ENCODE measurements around the gene REG4.
"Not testable (repeated sequence)": the region's sequence is repeated elsewhere in the genome, so short reads cannot be mapped to it uniquely, and the experiment has no call there.

The REG4 gene

DNA sequence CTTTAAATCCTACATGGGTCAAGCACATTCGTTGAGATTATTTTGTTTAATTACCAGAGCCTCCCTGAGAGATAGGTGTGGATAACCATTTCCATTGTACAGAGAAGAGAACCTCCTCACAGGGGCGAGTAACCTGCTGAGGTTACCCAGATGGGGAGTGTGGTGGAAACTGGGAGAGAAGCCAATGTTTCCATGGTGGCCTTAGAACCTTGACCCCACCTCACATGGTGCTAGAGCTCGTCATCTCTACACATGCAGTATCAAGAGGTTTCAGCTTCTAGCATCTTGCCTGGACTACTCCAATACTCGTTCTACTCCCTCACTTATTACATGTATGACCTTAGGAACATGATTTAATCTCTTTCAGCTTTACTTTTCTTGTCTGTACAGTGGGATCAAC is 4.8 kb downstream of the REG4 start:
- DNase-seq (ENCODE audit: low read depth): no peak

GRCh38 chr1:119805746-119806145 is 5.5 kb downstream of the REG4 start:
- no peak for DNase-seq (ENCODE audit: low read depth)

- DNase-seq (ENCODE audit: low read depth): no peak
Measured at GRCh38 chr1:119805247-119805646, 6.0 kb downstream of the REG4 start.

DNA sequence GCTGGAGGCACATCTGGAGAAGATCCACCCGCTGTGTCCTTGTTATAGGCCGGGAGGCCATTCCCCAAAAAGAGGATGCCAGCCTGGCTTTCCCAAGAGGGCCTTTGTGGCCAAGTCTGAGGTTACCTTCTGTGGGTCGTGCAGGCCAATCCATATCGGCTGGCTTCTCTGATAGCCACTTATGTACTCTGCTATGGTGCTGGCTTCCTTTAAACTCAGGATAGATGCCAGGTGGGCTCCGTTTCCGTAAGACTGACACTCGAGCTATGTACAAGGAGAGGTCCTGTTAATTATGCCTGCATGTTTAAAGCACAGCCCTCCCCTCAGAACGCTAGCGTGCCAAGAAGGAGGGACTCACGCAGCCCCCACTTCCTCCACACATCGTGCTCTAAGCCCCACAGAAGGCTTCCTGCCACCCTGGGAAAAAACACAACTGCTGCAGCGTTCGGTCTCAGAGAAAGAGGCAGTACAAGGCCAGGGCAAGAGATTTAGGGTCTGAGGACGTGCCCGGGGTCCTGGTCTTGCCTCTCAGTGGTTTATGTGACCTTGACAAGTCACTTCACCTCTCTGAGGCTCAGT is 11.6 kb downstream of the REG4 start:
- no peak for DNase-seq (ENCODE audit: low read depth)

DNA sequence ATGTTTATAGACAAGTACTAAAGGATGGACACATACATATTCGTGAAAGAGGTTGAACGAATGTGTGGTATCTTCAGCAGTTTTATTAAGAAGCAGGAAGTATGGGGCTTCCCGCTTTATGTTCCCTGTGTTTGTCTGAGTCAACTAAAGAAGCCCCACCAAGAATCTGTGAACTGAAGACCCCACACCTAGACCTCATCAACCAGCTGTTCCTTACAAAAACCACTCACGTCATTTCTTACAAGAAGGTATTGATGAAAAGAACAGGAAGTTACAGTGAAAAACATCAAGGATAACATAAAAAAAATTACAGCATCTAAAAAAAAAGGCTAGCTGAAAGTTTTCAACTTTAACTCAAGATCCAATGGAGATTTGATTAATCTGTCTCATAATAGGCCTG is 12.3 kb downstream of the REG4 start:
- no peak for DNase-seq (ENCODE audit: low read depth)

- DNase-seq (ENCODE audit: low read depth): no peak
Measured at GRCh38 chr1:119797606-119798005, 13.7 kb downstream of the REG4 start.

- DNase-seq (ENCODE audit: low read depth): no peak
Measured at GRCh38 chr1:119797162-119797561, 14.1 kb downstream of the REG4 start.

- DNase-seq (ENCODE audit: low read depth): no peak
Measured at GRCh38 chr1:119795261-119796200, 15.7 kb downstream of the REG4 start.

DNA sequence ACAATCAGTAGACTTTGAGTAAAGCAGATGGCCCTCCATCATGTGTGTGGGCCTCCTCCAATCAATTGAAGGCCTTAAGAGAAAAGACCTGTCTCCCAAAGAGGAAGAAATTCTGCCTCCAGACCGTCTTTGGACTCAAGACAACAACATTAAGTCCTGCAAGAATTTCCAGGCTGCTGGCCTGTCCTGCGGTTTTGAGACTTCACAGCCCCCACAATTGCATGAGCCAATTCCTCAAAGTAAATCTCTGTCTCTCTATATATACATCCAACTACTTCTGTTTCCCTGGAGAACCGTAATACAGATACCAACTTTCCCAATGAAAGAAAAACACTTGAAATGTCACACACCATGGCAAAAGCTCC is 16.4 kb downstream of the REG4 start:
- no peak for DNase-seq (ENCODE audit: low read depth)

DNA sequence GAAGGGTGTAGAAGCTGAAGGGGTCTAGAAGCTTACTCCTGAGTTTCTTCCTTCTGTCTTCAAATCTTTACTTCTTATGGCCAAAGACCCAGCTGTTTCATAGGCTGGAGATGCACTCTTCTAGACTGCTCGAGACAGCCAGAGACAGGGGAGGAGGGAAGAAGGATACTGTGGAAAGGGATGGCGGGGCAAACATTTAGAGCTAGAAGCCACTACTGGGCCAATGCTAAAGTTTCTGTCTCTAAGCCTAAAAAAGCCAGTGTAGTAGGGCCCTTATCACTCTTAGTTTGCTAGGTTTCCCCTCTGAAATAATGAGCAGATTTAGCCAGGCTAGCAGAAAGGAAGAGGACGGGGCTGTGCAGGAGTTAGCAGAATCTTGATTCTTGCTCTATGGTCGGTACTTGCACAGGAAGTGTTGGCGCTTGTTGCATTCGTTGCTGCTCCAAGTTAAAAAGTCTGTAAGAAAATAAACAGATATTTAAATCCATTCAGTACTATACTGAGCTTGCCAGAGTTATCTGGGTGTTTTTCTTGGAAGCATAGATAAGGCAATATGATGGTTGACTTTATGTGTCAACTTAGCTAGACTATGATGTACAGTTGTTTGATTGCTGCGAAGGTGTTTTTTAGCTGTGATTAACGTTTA is 16.9 kb downstream of the REG4 start:
- no peak for DNase-seq (ENCODE audit: low read depth)

GRCh38 chr1:119791377-119791776 is 19.9 kb downstream of the REG4 start:
- no peak for DNase-seq (ENCODE audit: low read depth)

GRCh38 chr1:119790451-119791198 is 20.6 kb downstream of the REG4 start:
- DNase-seq (ENCODE audit: low read depth): no peak

- DNase-seq (ENCODE audit: low read depth): no peak
Measured at GRCh38 chr1:119787776-119788175, 23.5 kb downstream of the REG4 start.

- not testable (repeated sequence) for DNase-seq (ENCODE audit: low read depth)
Measured at GRCh38 chr1:119786473-119787050, 24.7 kb downstream of the REG4 start.

DNA sequence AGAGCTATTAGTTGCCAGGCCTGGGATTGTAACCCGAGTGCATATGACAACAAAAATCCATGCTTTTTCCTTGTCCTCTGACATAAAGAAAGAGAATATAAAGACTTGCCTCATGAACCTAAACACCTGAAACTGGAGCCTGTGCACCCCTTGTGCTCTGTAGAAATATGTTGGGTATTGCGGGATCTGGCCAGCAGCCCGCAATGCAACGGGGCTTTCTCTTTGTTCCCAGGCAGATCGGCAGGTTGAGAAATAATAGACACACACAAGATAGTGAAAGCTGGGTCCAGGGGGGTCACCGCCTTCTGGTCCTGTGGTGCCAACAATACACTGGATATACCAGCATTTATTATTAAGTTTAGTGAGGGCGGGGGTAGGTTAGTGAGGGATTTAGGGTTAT is 25.2 kb downstream of the REG4 start:
- not testable (repeated sequence) for DNase-seq (ENCODE audit: low read depth)

GRCh38 chr1:119784191-119784781 is 27.0 kb downstream of the REG4 start:
- DNase-seq (ENCODE audit: low read depth): no peak

DNA sequence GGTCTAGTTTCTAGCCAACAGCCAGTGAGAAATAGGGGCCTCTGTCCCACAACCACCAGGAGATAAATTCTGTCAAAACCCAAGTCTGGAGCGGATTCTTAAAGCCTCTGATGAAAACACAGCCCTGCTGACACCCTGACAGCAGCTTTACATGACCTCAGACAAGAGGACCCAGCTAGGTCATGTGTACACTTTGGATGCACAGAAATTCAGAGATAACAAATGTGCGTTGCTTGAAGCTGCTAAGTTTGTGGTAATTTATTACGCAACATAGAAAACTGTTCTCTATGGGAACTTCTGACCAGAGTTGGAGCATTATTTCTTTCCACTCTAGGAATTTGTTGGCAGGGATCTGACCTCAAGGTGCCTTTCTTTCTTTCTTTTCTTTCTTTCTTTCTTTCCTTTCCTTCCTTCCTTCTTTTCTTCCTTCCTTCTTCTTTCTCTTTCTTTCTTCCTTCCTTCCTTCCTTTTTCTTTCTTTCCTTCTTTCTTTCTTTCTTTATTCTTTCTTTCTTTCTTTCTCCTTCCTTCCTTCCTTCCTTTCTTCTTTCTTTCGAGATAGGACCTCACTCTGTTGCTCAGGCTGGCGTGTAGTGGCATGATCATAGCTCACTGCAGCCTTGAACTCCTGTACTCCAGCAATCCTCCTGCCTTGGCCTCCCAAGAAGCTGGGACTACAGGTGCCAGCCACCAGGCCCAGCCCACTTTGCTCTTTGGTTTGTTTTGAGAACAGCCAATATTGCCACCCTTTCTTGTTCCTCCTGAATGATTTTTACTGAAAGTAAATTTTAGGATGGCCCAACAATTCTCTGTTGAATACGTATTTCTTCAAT is 27.7 kb downstream of the REG4 start:
- no peak for DNase-seq (ENCODE audit: low read depth)

- DNase-seq (ENCODE audit: low read depth): no peak
Measured at GRCh38 chr1:119782631-119783325, 28.5 kb downstream of the REG4 start.

DNA sequence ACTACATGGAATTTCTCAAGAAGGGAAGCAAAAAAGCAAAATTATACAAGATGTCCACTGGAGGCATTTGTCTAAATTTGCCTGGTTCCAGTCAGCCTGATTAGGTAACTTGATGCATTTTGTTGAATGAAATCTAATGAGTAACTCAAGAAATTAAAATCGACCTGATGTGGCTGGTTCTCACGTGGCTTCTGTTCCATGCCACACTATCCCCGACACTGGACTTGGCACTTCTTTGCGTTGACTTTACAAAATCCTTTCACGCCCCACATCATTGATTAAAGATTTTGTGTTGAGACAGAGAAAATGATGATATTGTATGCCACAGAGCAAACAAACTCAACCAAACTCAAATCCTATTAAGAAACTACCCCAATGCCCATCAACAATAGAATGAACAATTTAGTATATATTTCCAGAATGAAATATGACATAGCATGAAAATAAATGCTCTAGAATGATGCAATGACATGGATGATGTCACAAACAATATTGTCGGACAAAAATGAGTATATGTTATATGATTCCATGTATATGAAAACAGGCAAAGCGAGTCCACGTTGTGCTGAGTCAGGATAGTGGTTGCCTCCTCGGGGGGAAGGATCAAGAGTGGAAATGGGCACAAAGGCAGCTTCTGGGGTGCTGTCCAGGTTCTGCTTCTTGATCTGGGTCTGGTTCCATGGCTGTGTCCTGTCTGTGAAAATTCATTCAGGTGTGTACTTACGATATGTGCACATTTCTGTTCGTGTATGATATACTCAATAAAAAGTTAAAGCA is 29.6 kb downstream of the REG4 start:
- DNase-seq (ENCODE audit: low read depth): no peak
